ENCODE results near the gene RAB3IP.
"Not testable (repeated sequence)": the region's sequence is repeated elsewhere in the genome, so short reads cannot be mapped to it uniquely, and the experiment has no call there.

The RAB3IP gene

DNA sequence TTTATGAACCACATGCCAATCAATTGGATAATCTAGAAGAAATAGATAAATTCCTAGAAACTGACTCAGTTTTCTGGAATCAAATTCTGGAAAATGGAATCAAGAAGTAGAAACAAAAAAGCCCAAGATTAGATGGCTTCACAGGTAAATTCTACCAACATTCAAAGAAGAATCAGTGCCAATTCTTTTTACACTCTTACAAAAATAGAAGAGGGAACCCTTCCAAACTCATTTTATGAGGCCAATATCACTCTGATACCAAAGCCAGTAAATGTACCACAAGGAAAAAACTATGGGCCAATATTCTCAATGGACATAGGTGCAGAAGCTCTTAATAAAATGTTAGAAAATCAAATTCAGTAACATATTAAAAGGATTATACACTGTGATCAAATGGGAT lies 50.7 kb downstream of the RAB3IP start:
- TF ChIP-seq, protein P1, sequence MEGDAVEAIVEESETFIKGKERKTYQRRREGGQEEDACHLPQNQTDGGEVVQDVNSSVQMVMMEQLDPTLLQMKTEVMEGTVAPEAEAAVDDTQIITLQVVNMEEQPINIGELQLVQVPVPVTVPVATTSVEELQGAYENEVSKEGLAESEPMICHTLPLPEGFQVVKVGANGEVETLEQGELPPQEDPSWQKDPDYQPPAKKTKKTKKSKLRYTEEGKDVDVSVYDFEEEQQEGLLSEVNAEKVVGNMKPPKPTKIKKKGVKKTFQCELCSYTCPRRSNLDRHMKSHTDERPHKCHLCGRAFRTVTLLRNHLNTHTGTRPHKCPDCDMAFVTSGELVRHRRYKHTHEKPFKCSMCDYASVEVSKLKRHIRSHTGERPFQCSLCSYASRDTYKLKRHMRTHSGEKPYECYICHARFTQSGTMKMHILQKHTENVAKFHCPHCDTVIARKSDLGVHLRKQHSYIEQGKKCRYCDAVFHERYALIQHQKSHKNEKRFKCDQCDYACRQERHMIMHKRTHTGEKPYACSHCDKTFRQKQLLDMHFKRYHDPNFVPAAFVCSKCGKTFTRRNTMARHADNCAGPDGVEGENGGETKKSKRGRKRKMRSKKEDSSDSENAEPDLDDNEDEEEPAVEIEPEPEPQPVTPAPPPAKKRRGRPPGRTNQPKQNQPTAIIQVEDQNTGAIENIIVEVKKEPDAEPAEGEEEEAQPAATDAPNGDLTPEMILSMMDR (IDR thresholded peaks at IDR 0.05; ENCODE audit: low read length) = no peak
- TF ChIP-seq EZH2phosphoT487 (IDR thresholded peaks at IDR 0.05; ENCODE audit: low read length) (no peak), EZH2 (optimal IDR thresholded peaks at IDR 0.05; ENCODE audit: low read depth, low read length) (no peak)
- no peaks in the 10 kb centered on the region for H3K27me3 ChIP-seq (replicated peaks; ENCODE audit: insufficient read depth, low read length)
- H3K9me2 ChIP-seq (replicated peaks; ENCODE audit: insufficient read depth, low read length) = no peaks in the 10 kb centered on the region
- no peaks in the 10 kb centered on the region for H4K20me1 ChIP-seq (ENCODE audit: insufficient read depth, low read length)
- no peak overlapping the region for H3K4me2 ChIP-seq (ENCODE audit: low read depth, low read length)
- H3K79me2 ChIP-seq (ENCODE audit: low read length) = no peaks in the 10 kb centered on the region
- no peaks in the 10 kb centered on the region for H3K9me3 ChIP-seq (replicated peaks; ENCODE audit: insufficient read depth, low read length)
- no peak overlapping the region for H3K27ac ChIP-seq (ENCODE audit: low read length)
- no peaks in the 10 kb centered on the region for H3F3A ChIP-seq (ENCODE audit: insufficient read depth, low read length)
- H3K36me3 ChIP-seq (replicated peaks; ENCODE audit: insufficient read depth, low read length) = peaks cover 2% of the 10 kb centered on the region
- DNase-seq = no peak
- no peak overlapping the region for H3K9ac ChIP-seq (ENCODE audit: low read length)
- no peaks in the 10 kb centered on the region for H3K4me1 ChIP-seq (ENCODE audit: low read length)
- no peak overlapping the region for H2AFZ ChIP-seq (ENCODE audit: low read length)
- no peak overlapping the region for H3K4me3 ChIP-seq (ENCODE audit: low read length)

DNA sequence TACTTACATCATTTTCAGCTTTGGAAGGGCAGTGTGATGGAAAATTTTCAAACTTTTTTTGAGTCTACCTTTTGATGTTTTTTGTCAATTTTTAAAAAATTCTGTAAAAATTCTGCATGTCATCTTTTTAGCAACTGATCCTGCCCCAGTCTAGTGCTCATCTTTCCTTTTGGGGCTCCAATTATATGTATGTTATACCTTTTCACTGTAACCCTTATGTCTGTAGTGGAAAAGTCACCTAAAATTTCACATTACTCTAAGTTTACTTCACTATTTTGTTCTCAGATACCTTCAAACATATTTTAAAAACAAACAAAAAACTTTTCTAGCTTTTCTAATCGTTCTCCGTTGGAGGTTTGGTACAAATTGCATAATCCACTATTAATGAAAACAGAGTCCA lies 53.9 kb downstream of the RAB3IP start:
- Histone ChIP-seq H4K20me1 (ENCODE audit: insufficient read depth, low read length) (no peaks in the 10 kb centered on the region), H3K27ac (ENCODE audit: low read length) (no peak overlapping the region), H3K4me3 (ENCODE audit: low read length) (no peak overlapping the region), H3K27me3 (replicated peaks; ENCODE audit: insufficient read depth, low read length) (no peaks in the 10 kb centered on the region), H3K79me2 (ENCODE audit: low read length) (no peaks in the 10 kb centered on the region), H3K9me2 (replicated peaks; ENCODE audit: insufficient read depth, low read length) (no peaks in the 10 kb centered on the region), H3F3A (ENCODE audit: insufficient read depth, low read length) (no peaks in the 10 kb centered on the region), H3K36me3 (replicated peaks; ENCODE audit: insufficient read depth, low read length) (peaks cover 4% of the 10 kb centered on the region), H3K9ac (ENCODE audit: low read length) (no peak overlapping the region), H3K4me2 (ENCODE audit: low read depth, low read length) (no peak overlapping the region), H3K4me1 (ENCODE audit: low read length) (no peaks in the 10 kb centered on the region), H2AFZ (ENCODE audit: low read length) (no peak overlapping the region), H3K9me3 (replicated peaks; ENCODE audit: insufficient read depth, low read length) (no peaks in the 10 kb centered on the region)
- TF ChIP-seq, protein P1 (IDR thresholded peaks at IDR 0.05; ENCODE audit: low read length) = no peak
- TF ChIP-seq EZH2phosphoT487 (IDR thresholded peaks at IDR 0.05; ENCODE audit: low read length) = no peak
- TF ChIP-seq EZH2 (optimal IDR thresholded peaks at IDR 0.05; ENCODE audit: low read depth, low read length) = no peak
- no peak for DNase-seq

DNA sequence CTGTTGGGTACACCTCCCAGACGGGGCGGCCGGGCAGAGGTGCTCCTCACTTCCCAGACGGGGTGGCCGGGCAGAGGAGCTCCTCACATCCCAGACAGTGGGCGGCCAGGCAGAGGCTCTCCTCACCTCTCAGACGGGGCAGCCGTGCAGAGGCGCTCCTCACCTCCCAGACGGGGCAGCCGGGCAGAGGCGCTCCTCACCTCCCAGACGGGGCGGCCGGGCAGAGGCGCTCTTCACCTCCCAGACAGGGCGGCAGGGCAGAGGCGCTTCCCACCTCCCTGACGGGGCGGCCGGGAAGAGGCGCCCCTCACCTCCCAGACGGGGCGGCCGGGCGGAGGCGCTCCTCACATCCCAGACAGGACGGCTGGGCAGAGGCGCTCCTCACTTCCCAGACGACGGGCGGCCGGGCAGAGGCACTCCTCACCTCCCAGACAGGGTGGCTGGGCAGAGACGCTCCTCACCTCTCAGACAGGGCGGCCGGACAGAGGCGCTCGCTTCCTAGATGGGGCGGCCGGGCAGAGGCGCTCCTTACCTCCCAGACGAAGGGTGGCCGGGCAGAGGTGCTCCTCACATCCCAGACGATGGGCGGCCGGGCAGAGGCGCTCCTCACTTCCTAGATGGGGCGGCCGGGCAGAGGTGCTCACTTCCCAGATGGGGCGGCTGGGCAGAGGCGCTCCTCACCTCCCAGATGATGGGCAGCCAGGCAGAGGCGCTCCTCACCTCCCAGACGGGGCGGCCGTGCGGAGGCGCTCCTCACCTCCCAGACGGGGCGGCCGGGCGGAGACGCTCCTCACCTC lies 68.6 kb downstream of the RAB3IP start:
- not testable (repeated sequence) for H3K27me3 ChIP-seq (replicated peaks; ENCODE audit: insufficient read depth, low read length); H3K36me3 ChIP-seq (replicated peaks; ENCODE audit: insufficient read depth, low read length); H3K9me3 ChIP-seq (replicated peaks; ENCODE audit: insufficient read depth, low read length); H3K4me3 ChIP-seq (ENCODE audit: low read length); H3K79me2 ChIP-seq (ENCODE audit: low read length); DNase-seq; H3K9ac ChIP-seq (ENCODE audit: low read length); H4K20me1 ChIP-seq (ENCODE audit: insufficient read depth, low read length); H3K27ac ChIP-seq (ENCODE audit: low read length); H2AFZ ChIP-seq (ENCODE audit: low read length); H3K4me1 ChIP-seq (ENCODE audit: low read length); H3K4me2 ChIP-seq (ENCODE audit: low read depth, low read length); H3K9me2 ChIP-seq (replicated peaks; ENCODE audit: insufficient read depth, low read length); H3F3A ChIP-seq (ENCODE audit: insufficient read depth, low read length)

DNA sequence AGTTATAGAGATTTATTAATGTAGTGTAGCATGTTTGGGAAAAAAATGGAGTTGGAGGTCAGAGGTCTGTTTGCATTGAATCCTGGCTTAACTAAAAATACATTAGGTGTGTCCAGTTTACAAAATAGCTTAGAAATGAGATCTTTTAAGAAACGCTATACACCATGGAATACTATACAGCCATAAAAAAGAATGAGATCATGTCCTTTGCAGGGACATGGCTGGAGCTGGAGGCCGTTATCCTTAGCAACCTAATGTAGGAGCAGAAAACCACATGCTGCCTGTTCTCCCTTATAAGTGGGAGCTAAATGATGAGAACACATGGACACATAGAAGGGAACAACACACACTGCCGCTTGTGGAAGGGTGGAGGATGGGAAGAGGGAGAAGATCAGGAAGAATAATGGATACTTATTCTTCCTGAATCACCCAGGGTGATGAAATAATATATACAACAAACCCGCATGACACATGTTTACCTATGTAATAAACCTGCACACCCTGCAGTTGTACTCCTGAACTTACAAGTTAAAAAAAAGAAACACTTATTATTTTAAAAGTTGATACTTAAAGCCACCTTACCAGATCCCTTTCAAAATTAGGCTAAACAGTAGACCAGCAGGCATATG lies 72.3 kb downstream of the RAB3IP start:
- no peak for DNase-seq
- Histone ChIP-seq H4K20me1 (ENCODE audit: insufficient read depth, low read length) (no peaks in the 10 kb centered on the region), H3K9me3 (replicated peaks; ENCODE audit: insufficient read depth, low read length) (no peaks in the 10 kb centered on the region), H3K9ac (ENCODE audit: low read length) (no peak overlapping the region), H2AFZ (ENCODE audit: low read length) (no peak overlapping the region), H3F3A (ENCODE audit: insufficient read depth, low read length) (0 out of 2 replicates have a peak, but pooled peaks cover 6% of the 10 kb centered on the region), H3K36me3 (replicated peaks; ENCODE audit: insufficient read depth, low read length) (no peaks in the 10 kb centered on the region), H3K4me1 (ENCODE audit: low read length) (peaks cover 12% of the 10 kb centered on the region; the same call in 1 of the 2 replicates), H3K4me3 (ENCODE audit: low read length) (no peak overlapping the region), H3K4me2 (ENCODE audit: low read depth, low read length) (no peak overlapping the region), H3K27ac (ENCODE audit: low read length) (no peak overlapping the region), H3K27me3 (replicated peaks; ENCODE audit: insufficient read depth, low read length) (no peaks in the 10 kb centered on the region), H3K79me2 (ENCODE audit: low read length) (no peaks in the 10 kb centered on the region), H3K9me2 (replicated peaks; ENCODE audit: insufficient read depth, low read length) (no peaks in the 10 kb centered on the region)
- TF ChIP-seq, protein P1 (IDR thresholded peaks at IDR 0.05; ENCODE audit: low read length) = no peak
- TF ChIP-seq EZH2phosphoT487 (IDR thresholded peaks at IDR 0.05; ENCODE audit: low read length) (no peak), EZH2 (optimal IDR thresholded peaks at IDR 0.05; ENCODE audit: low read depth, low read length) (no peak)

Data from MM.1S (cell line).